A673 (cell line): ENCODE data around the gene STYX.

Experiments
- EZH2 ChIP-seq: fragments of 200-600 bp; sonication (generic); IDR thresholded peaks from 2 replicates; pipeline ENCODE4 v1.6.1; 2017; ENCODE audit warnings: borderline replicate concordance, low read depth, mild to moderate bottlenecking, mixed read lengths, antibody characterized with exemption, low read length; ENCODE audit not compliant: poor library complexity, severe bottlenecking
- TF ChIP-seq, protein P1 (sequence below): fragments of 300-800, 200-600 bp; sonication (generic); conservative IDR thresholded peaks from 2 replicates; pipeline ENCODE4 v1.5.1; 2017; ENCODE audit warnings: low read depth, mild to moderate bottlenecking, antibody characterized with exemption, low read length, moderate library complexity, mixed read lengths

DNA sequence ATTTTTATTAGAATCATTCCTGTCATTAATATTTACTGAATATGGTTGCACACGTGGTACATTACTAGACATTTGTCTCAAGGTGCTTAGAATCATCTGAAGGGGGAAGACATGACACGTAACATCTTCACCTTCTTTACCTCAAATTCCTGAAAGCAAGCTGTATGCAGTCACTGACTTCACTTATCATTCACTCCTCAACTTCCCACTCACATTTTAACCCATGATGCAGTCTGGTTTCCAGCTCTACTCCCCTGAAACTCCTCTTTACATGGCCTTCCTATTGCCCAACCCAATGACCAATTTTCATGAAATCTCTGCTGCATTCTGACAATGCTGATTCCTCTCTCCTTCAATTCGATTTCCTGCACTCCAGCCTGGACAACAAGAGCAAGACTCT lies 28.7 kb upstream of the STYX start:
- TF ChIP-seq, protein P1, sequence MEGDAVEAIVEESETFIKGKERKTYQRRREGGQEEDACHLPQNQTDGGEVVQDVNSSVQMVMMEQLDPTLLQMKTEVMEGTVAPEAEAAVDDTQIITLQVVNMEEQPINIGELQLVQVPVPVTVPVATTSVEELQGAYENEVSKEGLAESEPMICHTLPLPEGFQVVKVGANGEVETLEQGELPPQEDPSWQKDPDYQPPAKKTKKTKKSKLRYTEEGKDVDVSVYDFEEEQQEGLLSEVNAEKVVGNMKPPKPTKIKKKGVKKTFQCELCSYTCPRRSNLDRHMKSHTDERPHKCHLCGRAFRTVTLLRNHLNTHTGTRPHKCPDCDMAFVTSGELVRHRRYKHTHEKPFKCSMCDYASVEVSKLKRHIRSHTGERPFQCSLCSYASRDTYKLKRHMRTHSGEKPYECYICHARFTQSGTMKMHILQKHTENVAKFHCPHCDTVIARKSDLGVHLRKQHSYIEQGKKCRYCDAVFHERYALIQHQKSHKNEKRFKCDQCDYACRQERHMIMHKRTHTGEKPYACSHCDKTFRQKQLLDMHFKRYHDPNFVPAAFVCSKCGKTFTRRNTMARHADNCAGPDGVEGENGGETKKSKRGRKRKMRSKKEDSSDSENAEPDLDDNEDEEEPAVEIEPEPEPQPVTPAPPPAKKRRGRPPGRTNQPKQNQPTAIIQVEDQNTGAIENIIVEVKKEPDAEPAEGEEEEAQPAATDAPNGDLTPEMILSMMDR, result no peak
- TF ChIP-seq EZH2, result no peak
